PFSK-1 (cell line): ENCODE results near the gene STAU1.

Experiments
- FOXP2 ChIP-seq: optimal IDR thresholded peaks from 2 replicates; pipeline ENCODE3; 2011; ENCODE audit warnings: borderline replicate concordance, control low read depth, inconsistent platforms; ENCODE audit not compliant: insufficient read depth; ENCODE audit errors: extremely low read length, extremely low read depth
- POLR2AphosphoS5 ChIP-seq: IDR thresholded peaks from 2 replicates; pipeline ENCODE4 v1.6.1; 2012; ENCODE audit warnings: low read depth, mild to moderate bottlenecking, control low read depth, low read length, moderate library complexity
- SIN3A ChIP-seq: IDR thresholded peaks from 2 replicates; pipeline ENCODE4 v1.6.1; 2012; ENCODE audit warnings: mild to moderate bottlenecking, low read length, moderate library complexity, borderline replicate concordance; ENCODE audit not compliant: insufficient read depth
- TAF1 ChIP-seq: IDR thresholded peaks from 2 replicates; pipeline ENCODE4 v1.6.1; 2012; ENCODE audit warnings: low read length, control low read depth, borderline replicate concordance; ENCODE audit not compliant: insufficient read depth
- TF ChIP-seq, protein P1 (sequence below), 2 experiments: IDR thresholded peaks; 2 replicates each; pipeline versions ENCODE4 v1.6.1 to v1.8.0; 2011 to 2012; ENCODE audit warnings: low read depth in 2 of 2, low read length in 2 of 2, control low read depth in 1 of 2, inconsistent platforms in 1 of 2, mild to moderate bottlenecking in 1 of 2, moderate library complexity in 1 of 2; ENCODE audit not compliant: insufficient read depth in 1 of 2

DNA sequence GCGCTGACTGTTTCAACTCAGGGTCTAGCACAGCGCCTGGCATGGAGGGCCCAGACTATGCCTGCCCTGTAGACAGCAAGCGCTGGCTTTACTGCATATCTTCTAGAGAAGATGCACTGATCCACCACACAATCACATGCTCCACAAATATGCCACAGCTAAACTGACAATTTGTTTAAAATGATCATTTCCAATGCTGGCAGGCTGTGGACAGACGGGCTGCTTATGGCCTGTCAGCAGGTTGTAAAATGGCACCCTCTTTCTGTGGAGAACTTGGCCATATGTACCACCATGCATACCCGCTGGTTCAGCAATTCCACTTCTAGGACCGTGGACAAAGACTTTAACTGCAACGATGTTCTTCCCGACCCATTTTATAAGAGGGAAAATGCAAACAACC, 40.8 kb downstream of the STAU1 start:
- TF ChIP-seq POLR2AphosphoS5: no peak
- TF ChIP-seq SIN3A: no peak
- TF ChIP-seq TAF1: no peak
- TF ChIP-seq, protein P1, sequence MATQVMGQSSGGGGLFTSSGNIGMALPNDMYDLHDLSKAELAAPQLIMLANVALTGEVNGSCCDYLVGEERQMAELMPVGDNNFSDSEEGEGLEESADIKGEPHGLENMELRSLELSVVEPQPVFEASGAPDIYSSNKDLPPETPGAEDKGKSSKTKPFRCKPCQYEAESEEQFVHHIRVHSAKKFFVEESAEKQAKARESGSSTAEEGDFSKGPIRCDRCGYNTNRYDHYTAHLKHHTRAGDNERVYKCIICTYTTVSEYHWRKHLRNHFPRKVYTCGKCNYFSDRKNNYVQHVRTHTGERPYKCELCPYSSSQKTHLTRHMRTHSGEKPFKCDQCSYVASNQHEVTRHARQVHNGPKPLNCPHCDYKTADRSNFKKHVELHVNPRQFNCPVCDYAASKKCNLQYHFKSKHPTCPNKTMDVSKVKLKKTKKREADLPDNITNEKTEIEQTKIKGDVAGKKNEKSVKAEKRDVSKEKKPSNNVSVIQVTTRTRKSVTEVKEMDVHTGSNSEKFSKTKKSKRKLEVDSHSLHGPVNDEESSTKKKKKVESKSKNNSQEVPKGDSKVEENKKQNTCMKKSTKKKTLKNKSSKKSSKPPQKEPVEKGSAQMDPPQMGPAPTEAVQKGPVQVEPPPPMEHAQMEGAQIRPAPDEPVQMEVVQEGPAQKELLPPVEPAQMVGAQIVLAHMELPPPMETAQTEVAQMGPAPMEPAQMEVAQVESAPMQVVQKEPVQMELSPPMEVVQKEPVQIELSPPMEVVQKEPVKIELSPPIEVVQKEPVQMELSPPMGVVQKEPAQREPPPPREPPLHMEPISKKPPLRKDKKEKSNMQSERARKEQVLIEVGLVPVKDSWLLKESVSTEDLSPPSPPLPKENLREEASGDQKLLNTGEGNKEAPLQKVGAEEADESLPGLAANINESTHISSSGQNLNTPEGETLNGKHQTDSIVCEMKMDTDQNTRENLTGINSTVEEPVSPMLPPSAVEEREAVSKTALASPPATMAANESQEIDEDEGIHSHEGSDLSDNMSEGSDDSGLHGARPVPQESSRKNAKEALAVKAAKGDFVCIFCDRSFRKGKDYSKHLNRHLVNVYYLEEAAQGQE (IDR thresholded peaks at IDR 0.05; ENCODE audit: insufficient read depth in 1 of 2, low read depth in 2 of 2, low read length in 2 of 2): no peak
- TF ChIP-seq FOXP2: no peak
